NCI-H2107 treated with DMSO at 0.1 percent for 48 hours (cell line): Measurements from ENCODE around the gene EPRS1.
A peak's percentile ranks its signal among the peaks of the same experiment; 100 is the strongest.
"Not testable (repeated sequence)": the region's sequence is repeated elsewhere in the genome, so short reads cannot be mapped to it uniquely, and the experiment has no call there.

ENCODE experiments used
- DNase-seq: peaks from one replicate; lab custom pipeline; 2025; ENCODE audit not compliant: unreplicated experiment; lab: John Stamatoyannopoulos, UW

Gene EPRS1

DNA sequence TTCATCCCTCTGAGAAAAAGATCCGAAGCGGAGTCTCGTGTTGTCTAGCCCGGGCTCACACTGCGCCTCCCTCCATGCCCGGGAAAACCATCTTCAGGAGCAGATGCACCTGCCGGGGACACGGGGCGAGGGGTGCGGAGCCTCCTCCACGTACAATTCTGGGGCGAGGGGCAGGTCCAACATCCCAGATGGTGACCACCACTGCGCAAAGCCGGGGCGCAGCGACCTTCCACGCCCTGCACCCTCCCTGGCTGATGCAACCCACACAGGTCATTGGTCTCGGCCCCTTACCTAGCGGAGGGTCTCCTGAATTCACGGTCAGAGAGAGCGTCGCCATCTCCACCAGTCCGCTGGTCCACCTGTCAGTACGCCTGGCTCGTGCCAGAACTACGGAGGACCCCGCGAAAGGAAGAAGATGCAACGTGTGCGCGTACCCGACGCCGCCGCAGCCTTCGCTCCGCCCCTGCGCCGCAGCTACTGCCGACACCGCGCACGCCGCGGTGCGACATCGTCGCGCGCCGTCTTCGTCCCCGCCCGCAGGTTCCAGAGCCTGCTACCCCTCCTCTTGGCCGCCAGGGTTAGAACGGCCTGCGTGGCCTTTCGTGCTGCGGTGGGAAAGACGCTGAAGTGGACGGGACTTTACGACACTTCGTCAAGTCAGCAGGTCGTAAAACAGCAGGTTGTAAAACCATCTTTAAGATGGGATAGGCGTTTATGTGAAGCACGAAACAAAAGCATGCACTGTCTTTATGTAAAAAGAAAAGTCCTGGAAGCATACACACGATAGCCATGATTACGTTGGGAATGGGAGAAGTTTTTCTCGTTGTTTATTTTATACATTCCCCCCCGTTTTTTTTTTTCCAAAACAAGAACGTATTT lies at the start of gene EPRS1:
Gene EPRS1, minus strand, starts transcription at position 454 of the 879 bp plus-strand sequence. Its CDS starts 117 bp downstream, at position 337.
- peak; percentile 94 for DNase-seq

DNA sequence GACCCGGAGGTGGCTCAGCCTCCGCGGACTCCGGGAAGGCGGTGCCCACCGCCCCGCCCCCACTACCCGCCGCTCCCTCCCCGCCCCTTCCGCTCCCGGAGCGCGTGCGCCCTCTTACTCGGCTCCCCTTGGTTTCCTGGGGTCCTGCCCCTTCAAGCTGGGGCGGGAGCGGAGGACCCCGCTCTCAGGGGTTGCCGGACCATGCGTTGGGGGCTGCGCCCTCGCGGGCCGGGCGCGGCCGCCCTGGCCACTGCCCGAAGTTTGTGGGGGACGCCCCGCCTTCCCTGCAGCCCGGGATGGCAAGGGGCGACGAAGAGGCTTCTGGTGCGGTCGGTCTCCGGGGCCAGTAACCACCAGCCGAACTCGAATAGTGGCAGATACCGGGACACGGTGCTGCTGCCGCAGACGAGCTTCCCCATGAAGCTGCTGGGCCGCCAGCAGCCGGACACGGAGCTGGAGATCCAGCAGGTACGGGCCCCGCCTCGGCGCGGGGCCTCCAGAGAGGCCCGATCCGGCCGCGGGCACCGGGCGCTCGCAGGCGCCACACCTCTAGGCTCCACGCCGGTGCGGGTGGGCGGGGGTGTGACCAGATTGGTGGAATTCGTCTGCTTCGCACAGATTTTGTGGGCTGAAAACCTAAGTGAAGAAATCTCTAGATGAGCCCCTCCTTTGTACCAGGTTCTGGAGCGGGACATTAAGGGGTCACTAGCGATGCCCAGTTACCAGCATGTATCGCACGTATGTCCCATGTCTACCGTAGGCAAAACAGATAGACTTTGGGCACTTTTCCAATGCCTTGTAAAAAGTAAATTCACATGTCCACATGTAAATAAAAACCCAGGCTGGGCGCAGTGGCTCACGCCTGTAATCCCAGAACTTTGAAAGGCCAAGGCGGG lies 48.0 kb upstream of the EPRS1 start, which contains the start of gene IARS2:
Gene IARS2, plus strand, starts transcription at position 117 of the 896 bp plus-strand sequence. Its CDS starts 85 bp downstream, at position 202.
- DNase-seq, result peak; percentile 67

DNA sequence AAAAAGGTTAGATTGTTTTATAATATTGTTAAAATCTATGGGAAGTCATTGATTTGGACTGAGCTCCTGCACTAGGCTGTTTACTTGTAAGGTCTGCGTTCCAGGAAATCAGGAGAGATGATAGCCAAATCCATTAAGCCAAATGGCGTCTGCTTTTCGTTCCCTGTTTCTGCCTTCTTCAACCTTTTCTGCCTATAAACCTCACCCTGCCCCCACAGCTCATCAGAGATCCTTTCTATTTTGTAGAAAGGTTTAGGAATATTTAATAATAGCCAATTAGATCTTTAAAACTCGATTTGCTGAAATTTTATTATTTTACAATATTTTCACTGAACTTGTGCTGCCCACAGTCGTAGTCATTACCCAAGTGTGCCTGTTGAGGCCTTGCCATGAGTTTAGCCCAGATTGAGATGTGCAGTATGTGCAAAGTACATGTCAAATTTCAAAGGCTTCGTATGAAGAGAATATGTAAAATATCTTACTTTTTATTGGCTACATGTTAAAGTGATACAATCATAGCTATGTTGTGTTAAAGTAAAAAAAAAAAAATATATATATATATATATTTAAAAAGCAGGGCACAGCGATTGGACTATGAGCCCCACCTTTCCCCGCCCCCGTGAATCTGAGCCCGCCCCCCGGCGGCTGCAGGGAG lies 47.2 kb upstream of the EPRS1 start:
- DNase-seq, result no peak

DNA sequence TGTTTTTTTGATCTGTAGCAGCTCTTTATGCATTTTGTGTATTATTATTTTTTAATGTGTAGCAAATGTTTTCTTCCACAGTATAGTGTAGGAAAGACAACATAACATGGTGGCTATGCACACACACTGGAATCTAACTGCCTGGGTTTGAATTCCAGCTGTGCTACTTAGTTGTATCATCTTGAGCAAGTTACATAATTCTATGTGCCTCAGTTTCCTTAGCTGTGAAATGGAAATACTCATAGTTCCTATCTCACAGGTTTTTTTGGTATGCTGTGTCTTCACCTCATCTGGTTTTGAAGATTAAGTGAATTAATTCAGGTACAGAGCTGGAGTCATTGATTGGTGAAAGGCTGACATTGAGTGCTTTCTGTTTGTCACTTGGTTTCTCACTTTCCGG lies 46.4 kb upstream of the EPRS1 start:
- no peak for DNase-seq

DNA sequence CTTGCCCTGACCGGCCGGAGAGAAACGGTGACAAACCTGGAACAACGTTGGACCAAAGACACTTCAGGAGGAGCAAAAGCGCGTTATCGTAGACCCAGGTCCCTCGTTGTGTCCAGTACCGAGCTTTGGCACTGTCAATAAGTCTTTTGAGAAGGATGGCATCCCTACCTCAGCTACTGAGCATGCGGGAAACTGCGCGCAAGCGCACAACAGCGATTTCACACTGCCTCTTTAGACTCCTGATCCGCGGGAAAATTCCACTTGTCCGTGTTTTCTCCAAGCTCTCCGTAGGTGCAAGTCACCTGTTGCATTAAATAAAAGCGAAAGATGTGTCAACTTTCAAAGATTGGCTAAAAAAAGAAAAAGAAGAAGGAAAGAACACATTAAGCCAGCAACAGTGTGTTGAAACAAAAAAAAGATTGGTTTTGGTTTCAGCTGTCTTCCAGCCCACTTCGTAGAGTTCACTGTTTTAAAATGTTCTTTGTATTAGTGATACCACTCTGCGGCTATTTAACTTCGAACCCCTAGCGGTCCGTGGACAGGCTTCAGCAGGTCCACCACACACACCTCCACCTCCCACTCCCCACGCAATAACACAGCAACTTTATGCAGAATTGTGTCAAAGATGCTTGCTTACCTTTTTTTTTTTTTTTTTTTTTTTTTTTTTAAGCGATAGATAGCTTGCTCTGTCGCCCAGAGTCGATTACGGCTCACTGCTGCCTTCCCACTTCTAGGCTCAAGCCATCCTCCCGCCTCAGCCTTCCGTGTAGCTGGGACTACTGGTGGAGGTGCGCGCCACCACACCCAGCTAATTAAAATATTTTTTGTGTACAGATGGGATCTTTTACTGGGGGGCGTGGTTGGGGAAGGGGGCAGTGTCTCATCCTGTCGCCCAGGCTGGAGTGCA lies 43.6 kb upstream of the EPRS1 start, which contains the start of gene BPNT1:
Gene BPNT1, minus strand, starts transcription at position 139 of the 907 bp plus-strand sequence. CDS start 9,942 bp downstream, outside the sequence.
- peak; percentile 97 for DNase-seq

DNA sequence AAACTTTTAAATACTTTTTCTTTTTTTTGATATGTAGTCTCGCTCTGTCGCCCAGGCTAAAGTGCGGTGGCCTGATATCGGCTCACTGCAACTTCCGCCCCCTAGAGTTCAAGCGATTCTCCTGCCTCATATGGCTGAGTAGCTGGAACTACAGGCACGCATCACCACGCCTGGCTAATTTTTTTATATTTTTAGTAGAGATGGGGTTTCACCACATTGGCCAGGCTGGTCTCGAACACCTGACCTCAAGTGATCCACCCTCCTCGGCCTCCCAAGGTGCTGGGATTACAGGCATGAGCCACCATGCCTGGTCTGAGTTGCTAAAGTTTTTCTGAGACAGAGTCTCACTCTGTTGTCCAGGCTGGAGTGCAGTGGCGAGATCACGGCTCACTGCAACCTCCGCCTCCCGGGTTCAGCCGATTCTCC lies 40.0 kb upstream of the EPRS1 start:
- DNase-seq, result not testable (repeated sequence)

DNA sequence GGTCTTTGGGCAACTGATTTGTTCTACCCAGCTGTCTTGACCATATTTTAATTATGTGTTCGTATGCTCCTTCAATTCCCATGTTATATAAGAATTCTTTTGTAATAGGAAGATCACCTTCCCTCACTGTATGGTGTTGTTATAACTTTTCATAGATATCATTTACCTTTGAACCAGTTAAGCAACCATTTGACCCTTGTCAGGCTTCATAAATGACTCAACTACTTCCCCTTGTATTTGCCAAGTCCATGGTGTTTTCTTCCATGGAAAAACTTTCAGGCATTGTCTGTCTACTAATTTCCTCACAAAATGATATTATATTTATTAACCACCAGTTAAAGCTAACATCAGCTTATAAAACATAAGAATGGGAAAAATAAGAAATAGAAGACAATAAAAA lies 38.2 kb upstream of the EPRS1 start:
- DNase-seq, result no peak

DNA sequence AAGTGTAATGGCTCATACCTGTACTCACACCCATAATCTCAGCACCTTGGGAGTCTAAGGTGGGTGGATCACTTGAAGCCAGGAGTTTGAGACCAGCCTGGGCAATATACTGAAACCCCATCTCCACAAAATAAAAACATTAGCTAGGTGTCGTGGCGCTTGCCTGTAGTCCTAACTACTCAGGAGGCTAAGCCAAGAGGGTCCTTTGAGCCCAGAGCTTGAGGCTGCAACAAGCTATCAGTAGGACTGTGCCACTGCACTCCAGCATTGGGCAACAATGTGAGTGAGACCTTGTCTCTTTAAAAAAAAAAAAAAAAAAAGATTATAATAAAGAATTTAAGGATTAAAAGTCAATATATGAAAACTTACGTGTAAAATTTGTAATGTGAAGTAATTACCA lies 31.6 kb upstream of the EPRS1 start:
- no peak for DNase-seq

DNA sequence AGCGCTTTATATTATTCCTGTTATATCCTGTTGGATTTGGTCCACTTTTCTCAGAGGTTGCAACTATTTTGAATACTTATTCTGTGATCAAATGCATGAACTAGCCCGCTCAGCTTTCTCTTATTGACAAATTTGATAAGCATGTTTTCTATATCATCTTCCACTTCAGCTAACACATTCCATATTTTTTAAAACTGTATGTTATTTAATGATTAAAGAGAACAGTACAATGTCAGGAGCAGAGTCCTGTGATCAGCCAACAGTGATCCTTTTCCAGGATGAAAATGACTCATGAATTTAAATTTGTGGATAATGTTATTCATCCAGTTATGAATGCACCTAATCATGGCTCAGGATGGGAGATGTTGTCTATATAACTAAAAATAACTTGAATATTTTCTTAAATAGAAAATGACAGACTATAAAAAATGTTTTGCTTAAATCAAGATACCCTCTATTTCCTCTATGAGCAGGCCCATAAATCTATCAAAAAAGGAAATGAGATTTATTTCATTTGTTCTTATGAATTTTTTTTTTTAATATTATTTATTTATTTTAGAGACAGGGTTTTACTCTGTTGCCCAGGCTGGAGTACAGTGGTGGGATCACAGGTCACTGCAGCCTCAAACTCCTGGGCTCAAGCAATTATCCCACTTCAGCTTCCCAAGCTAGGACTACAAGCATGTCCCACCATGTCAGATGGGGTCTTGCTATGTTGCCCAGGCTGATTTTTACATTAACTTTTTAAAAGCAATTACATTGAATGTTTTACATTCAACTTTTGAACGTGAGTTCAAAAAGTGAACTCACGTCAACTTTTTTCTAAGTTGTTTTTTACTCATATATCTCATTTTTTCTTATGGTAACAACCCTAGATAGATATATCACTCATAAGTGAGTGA lies 30.8 kb upstream of the EPRS1 start:
- no peak for DNase-seq

DNA sequence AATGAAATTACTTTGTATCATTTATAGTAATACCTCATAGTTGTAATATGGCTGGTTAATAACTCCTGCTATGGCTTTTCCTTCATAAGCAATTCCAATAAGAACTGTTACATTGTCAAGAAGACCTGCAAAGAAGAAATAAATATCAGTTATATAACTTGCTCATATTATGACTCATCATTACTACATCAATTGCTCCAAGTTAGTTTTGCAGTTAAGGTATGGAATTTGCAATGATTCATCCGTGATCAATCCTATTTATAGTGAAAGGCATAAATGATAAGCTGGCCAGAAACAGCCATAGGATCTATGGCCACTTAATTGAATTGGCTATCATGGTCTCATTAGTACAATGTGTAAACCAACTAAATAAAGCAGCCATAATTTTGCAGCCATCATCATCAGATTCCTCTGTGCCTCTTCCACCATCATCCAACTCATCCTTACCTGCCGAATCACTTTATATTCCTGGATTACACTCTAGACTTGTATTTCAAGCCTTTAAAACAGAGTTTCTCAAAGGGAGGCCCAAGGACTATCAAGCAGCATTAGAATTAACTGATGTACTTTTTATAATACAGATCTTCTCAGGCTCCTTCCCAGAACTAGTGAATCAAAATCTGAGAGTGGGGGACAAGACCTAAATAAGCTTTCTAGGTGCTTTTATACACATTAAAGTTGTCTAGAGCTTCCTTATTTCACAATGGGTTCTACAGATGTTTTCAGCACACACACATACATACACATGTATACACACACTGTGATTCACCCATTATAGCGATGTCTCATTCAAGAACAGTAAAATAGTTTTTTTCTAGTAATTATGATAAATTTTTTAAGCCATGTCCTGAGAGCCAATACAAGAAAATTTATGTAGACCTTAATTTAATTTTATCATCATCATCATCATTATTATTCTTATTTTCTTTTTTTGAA lies 21.2 kb upstream of the EPRS1 start:
- no peak for DNase-seq

DNA sequence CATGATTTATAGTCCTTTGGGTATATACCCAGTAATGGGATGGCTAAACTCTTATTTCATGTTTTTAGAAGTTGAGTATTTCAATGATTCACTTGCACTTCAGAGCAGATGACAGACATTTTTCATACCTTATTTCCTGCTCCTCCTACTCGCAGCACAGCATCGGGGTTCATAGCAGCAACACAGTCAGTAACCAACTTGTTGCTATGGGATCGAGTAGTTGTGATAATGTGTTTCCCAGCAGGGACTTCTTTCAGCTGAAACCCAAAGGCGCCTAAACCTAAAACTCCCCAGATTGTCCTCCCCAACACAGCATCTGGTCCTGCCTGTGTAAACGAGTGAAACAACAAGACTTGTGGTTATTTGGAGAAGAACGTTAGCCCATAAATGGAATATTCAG lies 16.3 kb upstream of the EPRS1 start:
- DNase-seq, result no peak

DNA sequence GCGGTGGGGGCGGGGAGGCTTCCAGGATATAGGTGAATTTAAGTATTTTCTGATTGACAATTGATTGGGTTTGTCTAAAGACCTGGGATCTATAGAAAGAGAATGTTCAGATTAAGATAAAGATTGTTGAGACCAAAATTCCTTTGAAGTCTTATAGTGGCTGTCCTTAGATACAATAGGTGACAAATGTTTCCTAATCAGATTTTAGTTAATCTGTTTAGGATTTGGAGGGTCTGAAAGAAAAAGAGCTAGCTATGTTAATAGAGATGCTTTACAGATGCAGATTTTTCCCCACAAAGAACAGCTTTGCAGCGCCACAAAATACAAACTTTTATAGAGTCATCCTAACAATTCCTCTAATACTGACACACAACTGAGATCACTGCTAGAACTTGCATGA lies 14.6 kb upstream of the EPRS1 start:
- no peak for DNase-seq

DNA sequence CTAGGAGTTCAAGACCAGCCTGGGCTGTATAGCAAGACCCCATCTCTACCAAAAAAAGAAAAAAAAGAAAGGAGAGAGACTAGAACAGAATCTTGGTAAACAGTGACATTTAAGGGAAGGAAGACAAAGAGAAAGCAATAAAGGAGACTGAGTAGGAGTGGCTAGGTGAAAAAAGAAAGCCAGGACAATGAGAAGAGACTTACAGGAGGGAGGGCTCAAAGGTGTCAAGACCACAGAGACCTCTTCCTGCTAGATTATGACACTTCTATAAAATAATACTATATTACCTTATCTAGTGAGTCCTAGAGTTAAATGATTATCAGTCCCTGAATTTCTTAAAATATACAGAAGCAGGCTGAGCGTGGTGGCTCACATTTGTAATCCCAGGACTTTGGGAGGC lies 10.1 kb upstream of the EPRS1 start:
- no peak for DNase-seq

DNA sequence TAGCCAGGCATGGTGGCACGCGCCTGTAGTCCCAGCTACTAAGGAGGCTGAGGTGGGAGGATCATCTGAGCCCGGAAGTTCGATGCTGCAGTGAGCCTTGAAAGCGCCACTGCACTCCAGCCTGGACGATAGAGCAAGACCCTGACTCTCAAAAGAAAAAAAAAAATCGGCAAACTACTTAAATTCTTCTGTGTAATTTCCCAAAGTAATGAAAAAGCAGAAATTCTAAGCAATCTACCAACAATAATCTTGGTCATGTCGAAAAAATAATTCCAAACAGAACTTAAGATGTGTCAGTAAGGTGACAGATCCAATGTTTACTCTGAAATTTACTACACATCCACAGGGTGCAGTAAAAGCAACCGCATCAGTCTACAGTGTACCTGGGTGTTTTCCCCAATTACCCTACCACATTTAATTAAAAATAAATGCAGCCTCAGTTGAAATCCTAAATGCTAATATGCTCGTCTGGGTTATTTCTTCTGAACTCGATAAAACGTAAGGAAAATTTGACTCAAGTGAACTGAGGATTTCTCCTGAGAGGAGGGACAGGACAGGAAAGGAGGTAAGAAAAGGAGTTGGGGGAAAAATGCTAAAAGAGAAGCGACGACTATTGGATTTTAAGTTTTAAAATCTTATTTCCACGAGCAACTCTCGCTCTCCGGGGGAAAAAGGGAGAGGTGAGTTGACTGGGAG lies 801 bp downstream of the EPRS1 start:
- DNase-seq, result no peak

DNA sequence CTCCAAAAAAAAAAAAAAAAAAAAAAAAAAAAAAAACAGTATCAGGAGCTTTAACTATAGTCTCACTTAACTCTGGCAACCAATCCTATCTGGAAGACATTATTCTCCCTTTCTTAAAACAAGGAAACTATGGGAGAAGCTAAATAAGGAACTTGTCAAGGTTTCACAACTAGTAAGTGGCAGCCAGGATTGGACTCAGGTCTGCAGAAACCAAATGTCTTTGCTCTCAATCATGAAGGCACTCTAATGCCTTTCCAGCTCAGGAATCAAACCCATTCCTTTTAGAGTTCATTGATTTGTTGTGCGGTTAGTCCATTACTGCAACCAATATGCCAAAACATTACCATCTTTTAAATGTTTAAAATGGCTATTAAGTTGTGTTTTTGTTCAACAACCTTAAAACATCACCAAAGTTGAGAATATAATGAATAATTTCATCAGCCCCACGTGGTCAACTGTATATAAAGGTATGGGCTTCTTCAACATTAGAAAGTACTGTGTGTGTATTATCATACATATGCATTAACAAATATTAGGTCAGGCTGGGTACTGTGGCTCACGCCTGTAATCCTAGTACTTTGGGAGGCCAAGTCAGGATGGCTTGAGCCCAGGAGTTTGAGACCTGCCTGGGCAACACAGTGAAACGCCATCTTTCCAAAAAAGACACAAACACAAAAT lies 1.5 kb downstream of the EPRS1 start:
- DNase-seq, result no peak

DNA sequence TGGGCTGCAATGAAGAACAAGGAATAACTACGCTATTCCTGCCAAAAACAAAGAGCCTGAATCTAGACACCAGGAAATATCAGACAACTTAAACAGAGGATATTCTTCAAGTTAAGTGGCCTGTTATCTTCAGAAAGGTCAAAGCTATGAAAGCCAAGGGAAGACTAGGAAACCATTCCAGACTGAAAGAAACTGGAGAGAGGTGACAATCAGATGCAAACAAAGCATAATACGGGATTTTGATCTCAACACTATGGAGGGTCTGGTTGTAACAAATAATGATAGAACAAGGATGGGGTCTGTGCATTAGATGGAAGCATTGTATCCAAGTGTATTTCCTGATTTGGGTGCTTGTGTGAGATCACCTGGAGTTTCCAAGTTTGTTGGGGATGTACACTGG lies 2.7 kb downstream of the EPRS1 start:
- no peak for DNase-seq
